Activated CD8-positive, alpha-beta T cell treated with anti-CD3 and anti-CD28 coated beads, Interleukin-2, amount 10 ng/mL, durations not matched to agents 7 days and 5 days (primary cell): ENCODE measurements around the gene MAP2K5. TPM values are rescaled to one million over a fixed set of nuclear protein-coding genes. Genes with fewer than 3 reads are reported as not detected.
"Not testable (repeated sequence)": the region's sequence is repeated elsewhere in the genome, so short reads cannot be mapped to it uniquely, and the experiment has no call there.

Source experiments
- ATAC-seq: fragments of 150-1000 bp; cut with Tn5 transposase; one replicate; pipeline ENCODE4 v1.10.0; 2021; ENCODE audit warnings: moderate library complexity
- CTCF ChIA-PET: fragments of 350-600 bp; sonication (Branson Sonifier 250); formaldehyde crosslinking; loops from one replicate; lab custom pipeline; 2021; ENCODE audit warnings: antibody characterized with exemption; lab: Charles Lee
- POLR2A ChIA-PET: fragments of 350-600 bp; sonication (Branson Sonifier 250); formaldehyde crosslinking; loops from one replicate; lab custom pipeline; 2021; ENCODE audit warnings: antibody characterized with exemption; lab: Charles Lee
- DNase-seq: peaks from one replicate; pipeline ENCODE4 v3.0.0-alpha.2; 2020
- H3K27ac Mint-ChIP-seq: one replicate; pipeline ENCODE4 v1.8.0; 2021; ENCODE audit warnings: mild to moderate bottlenecking, mixed read lengths
- H3K27me3 Mint-ChIP-seq: one replicate; pipeline ENCODE4 v1.8.0; 2021; ENCODE audit warnings: low read depth, mixed read lengths
- H3K36me3 Mint-ChIP-seq: one replicate; pipeline ENCODE4 v1.8.0; 2021; ENCODE audit warnings: low read depth, mixed read lengths
- H3K4me1 Mint-ChIP-seq: one replicate; pipeline ENCODE4 v1.8.0; 2021; ENCODE audit warnings: low read depth, mixed read lengths
- H3K4me3 Mint-ChIP-seq: one replicate; pipeline ENCODE4 v1.8.0; 2021; ENCODE audit warnings: mild to moderate bottlenecking, mixed read lengths
- H3K9me3 Mint-ChIP-seq: one replicate; pipeline ENCODE4 v1.8.0; 2022; ENCODE audit warnings: mixed read lengths; ENCODE audit not compliant: insufficient read depth
- total RNA-seq, 2 experiments: library from RNA; stranded (reverse); gene quantifications; one replicate each; pipeline ENCODE4 v1.2.3, GENCODE V29; 2021

Gene MAP2K5
- total RNA-seq, 2 experiments from 2014 or later: 18.3 to 20.9 TPM

- H3K4me1 Mint-ChIP-seq: peaks cover 2% of the 10 kb centered on the region
- H3K27me3 Mint-ChIP-seq: no peaks in the 10 kb centered on the region
- ChIA-PET POLR2A (no interaction called here), CTCF (no interaction called here)
- no peaks in the 10 kb centered on the region for H3K9me3 Mint-ChIP-seq
- no peak overlapping the region for H3K27ac Mint-ChIP-seq
- no peak overlapping the region for H3K4me3 Mint-ChIP-seq
- ATAC-seq (no peak), DNase-seq (no peak)
- H3K36me3 Mint-ChIP-seq: peaks cover 11% of the 10 kb centered on the region
Observed at GRCh38 chr15:67646847-67647246, 104.3 kb downstream of the MAP2K5 start.

GRCh38 chr15:67652586-67652985, 110.1 kb downstream of the MAP2K5 start:
- POLR2A ChIA-PET: no interaction called here
- ATAC-seq (no peak), DNase-seq (no peak)
- H3K9me3 Mint-ChIP-seq: peaks cover 28% of the 10 kb centered on the region
- no peak overlapping the region for H3K4me3 Mint-ChIP-seq
- peaks cover 42% of the 10 kb centered on the region for H3K36me3 Mint-ChIP-seq
- no peak overlapping the region for H3K27ac Mint-ChIP-seq
- H3K27me3 Mint-ChIP-seq: no peaks in the 10 kb centered on the region
- H3K4me1 Mint-ChIP-seq: no peaks in the 10 kb centered on the region
- CTCF ChIA-PET: interaction anchor here (0.6 kb wide), 1 partner anchor 256 kb away, joined by 3 read pairs; no protein-coding TSS in a partner anchor

GRCh38 chr15:67660446-67660845, 117.9 kb downstream of the MAP2K5 start:
- no peak for ATAC-seq
- ChIA-PET POLR2A (no interaction called here), CTCF (interaction anchor here (1.3 kb wide), 1 partner anchor 9 kb away, joined by 3 read pairs; no protein-coding TSS in a partner anchor)
- Mint-ChIP-seq H3K9me3 (peaks cover 6% of the 10 kb centered on the region), H3K4me3 (no peak overlapping the region), H3K4me1 (no peaks in the 10 kb centered on the region), H3K27me3 (no peaks in the 10 kb centered on the region), H3K27ac (no peak overlapping the region), H3K36me3 (peaks cover 30% of the 10 kb centered on the region)
- DNase-seq: no peak

- Mint-ChIP-seq H3K4me1 (no peaks in the 10 kb centered on the region), H3K27ac (no peak overlapping the region), H3K9me3 (peaks cover under 1% of the 10 kb centered on the region), H3K36me3 (peaks cover 24% of the 10 kb centered on the region), H3K27me3 (no peaks in the 10 kb centered on the region), H3K4me3 (no peak overlapping the region)
- ChIA-PET CTCF (interaction anchor here (1.3 kb wide), 1 partner anchor 9 kb away, joined by 3 read pairs; no protein-coding TSS in a partner anchor), POLR2A (no interaction called here)
- no peak for ATAC-seq
- no peak for DNase-seq
Observed at GRCh38 chr15:67660874-67661606, 118.5 kb downstream of the MAP2K5 start.

- ChIA-PET POLR2A (no interaction called here), CTCF (interaction anchor here (1.3 kb wide), 1 partner anchor 10 kb away, joined by 3 read pairs; no protein-coding TSS in a partner anchor)
- H3K36me3 Mint-ChIP-seq: peaks cover 12% of the 10 kb centered on the region
- DNase-seq (no peak), ATAC-seq (no peak)
- no peak overlapping the region for H3K4me3 Mint-ChIP-seq
- no peaks in the 10 kb centered on the region for H3K9me3 Mint-ChIP-seq
- H3K4me1 Mint-ChIP-seq: no peaks in the 10 kb centered on the region
- no peak overlapping the region for H3K27ac Mint-ChIP-seq
- no peaks in the 10 kb centered on the region for H3K27me3 Mint-ChIP-seq
Observed at GRCh38 chr15:67670647-67671305, 128.3 kb downstream of the MAP2K5 start.

- ATAC-seq, CTCF ChIA-PET, POLR2A ChIA-PET, H3K27me3 Mint-ChIP-seq, H3K4me1 Mint-ChIP-seq, H3K9me3 Mint-ChIP-seq, H3K27ac Mint-ChIP-seq, H3K4me3 Mint-ChIP-seq, DNase-seq, H3K36me3 Mint-ChIP-seq: not testable (repeated sequence)
Observed at GRCh38 chr15:67672834-67673233, 130.3 kb downstream of the MAP2K5 start.

- DNase-seq: no peak
- Mint-ChIP-seq H3K36me3 (peaks cover 9% of the 10 kb centered on the region), H3K27me3 (no peaks in the 10 kb centered on the region), H3K9me3 (no peaks in the 10 kb centered on the region), H3K4me1 (no peaks in the 10 kb centered on the region), H3K27ac (no peak overlapping the region), H3K4me3 (no peak overlapping the region)
- no peak for ATAC-seq
- CTCF ChIA-PET: no interaction called here
- POLR2A ChIA-PET: no interaction called here
Observed at GRCh38 chr15:67674983-67675382, 132.5 kb downstream of the MAP2K5 start.

GRCh38 chr15:67678089-67678488, 135.6 kb downstream of the MAP2K5 start:
- ATAC-seq (no peak), DNase-seq (no peak)
- no peak overlapping the region for H3K4me3 Mint-ChIP-seq
- CTCF ChIA-PET: no interaction called here
- H3K9me3 Mint-ChIP-seq: peaks cover 9% of the 10 kb centered on the region
- no peak overlapping the region for H3K27ac Mint-ChIP-seq
- H3K27me3 Mint-ChIP-seq: no peaks in the 10 kb centered on the region
- peaks cover 9% of the 10 kb centered on the region for H3K36me3 Mint-ChIP-seq
- no peaks in the 10 kb centered on the region for H3K4me1 Mint-ChIP-seq
- POLR2A ChIA-PET: no interaction called here

GRCh38 chr15:67678993-67679392, 136.5 kb downstream of the MAP2K5 start:
- H3K36me3 Mint-ChIP-seq: peaks cover 11% of the 10 kb centered on the region
- H3K27ac Mint-ChIP-seq: no peak overlapping the region
- no peaks in the 10 kb centered on the region for H3K27me3 Mint-ChIP-seq
- no peak overlapping the region for H3K4me3 Mint-ChIP-seq
- H3K9me3 Mint-ChIP-seq: peaks cover 13% of the 10 kb centered on the region
- CTCF ChIA-PET: interaction anchor here (1.1 kb wide), 1 partner anchor 13 kb away, joined by 3 read pairs; no protein-coding TSS in a partner anchor
- POLR2A ChIA-PET: no interaction called here
- no peak for DNase-seq
- ATAC-seq: no peak
- H3K4me1 Mint-ChIP-seq: no peaks in the 10 kb centered on the region

GRCh38 chr15:67680641-67681040, 138.1 kb downstream of the MAP2K5 start:
- DNase-seq (no peak), ATAC-seq (no peak)
- H3K27ac Mint-ChIP-seq: no peak overlapping the region
- ChIA-PET CTCF (interaction anchor here (1.7 kb wide), 1 partner anchor 103 kb away, joined by 3 read pairs; no protein-coding TSS in a partner anchor), POLR2A (no interaction called here)
- H3K4me3 Mint-ChIP-seq: no peak overlapping the region
- peaks cover 27% of the 10 kb centered on the region for H3K9me3 Mint-ChIP-seq
- no peaks in the 10 kb centered on the region for H3K27me3 Mint-ChIP-seq
- peaks cover 20% of the 10 kb centered on the region for H3K36me3 Mint-ChIP-seq
- no peaks in the 10 kb centered on the region for H3K4me1 Mint-ChIP-seq

- DNase-seq: no peak
- H3K4me1 Mint-ChIP-seq: no peaks in the 10 kb centered on the region
- CTCF ChIA-PET: no interaction called here
- peaks cover 27% of the 10 kb centered on the region for H3K36me3 Mint-ChIP-seq
- ATAC-seq: no peak
- no peak overlapping the region for H3K4me3 Mint-ChIP-seq
- H3K9me3 Mint-ChIP-seq: peaks cover 27% of the 10 kb centered on the region
- no peaks in the 10 kb centered on the region for H3K27me3 Mint-ChIP-seq
- no peak overlapping the region for H3K27ac Mint-ChIP-seq
- POLR2A ChIA-PET: no interaction called here
Observed at GRCh38 chr15:67685008-67685599, 142.6 kb downstream of the MAP2K5 start.

- DNase-seq (no peak), ATAC-seq (no peak)
- POLR2A ChIA-PET: no interaction called here
- Mint-ChIP-seq H3K4me3 (no peak overlapping the region), H3K27me3 (no peaks in the 10 kb centered on the region), H3K4me1 (peaks cover under 1% of the 10 kb centered on the region), H3K9me3 (peaks cover 27% of the 10 kb centered on the region), H3K27ac (no peak overlapping the region), H3K36me3 (peaks cover 24% of the 10 kb centered on the region)
- CTCF ChIA-PET: no interaction called here
Observed at GRCh38 chr15:67685716-67686115, 143.2 kb downstream of the MAP2K5 start.
